ENCODE measurements around the gene HES6.

Gene HES6

DNA sequence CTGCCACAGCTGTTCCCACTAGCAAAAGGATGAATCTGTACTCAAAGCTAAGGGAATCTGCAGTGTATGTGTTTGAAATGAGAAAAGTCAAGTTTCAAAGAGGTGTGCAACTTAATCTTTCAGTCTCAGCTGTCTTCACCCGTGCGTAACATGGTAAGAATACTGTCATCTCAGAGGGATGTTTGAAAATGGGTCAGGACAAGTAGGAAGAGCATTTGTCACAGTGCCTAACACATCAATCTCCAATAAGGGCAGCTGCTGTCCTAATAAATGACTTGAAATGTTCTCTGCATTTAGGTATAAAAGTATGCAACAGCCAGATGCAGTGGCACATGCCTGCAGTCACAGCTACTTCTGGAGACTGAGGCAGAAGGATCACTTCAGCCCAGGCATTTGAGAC, 49.4 kb downstream of the HES6 start:
- no peak for DNase-seq (ENCODE audit: insufficient read length, low spot score)
- FAIRE-seq, result no peak
- TF ChIP-seq POLR2A (IDR thresholded peaks at IDR 0.05; ENCODE audit: low read depth, low read length), result no peak

Measured in H54 (cell line).